HEK293 (cell line): ENCODE results near the gene AKNA.

Experiments
- ATF2 ChIP-seq: fragments of 450-650 bp; formaldehyde crosslinking; IDR thresholded peaks from 2 replicates; pipeline ENCODE4 v1.5.1; 2016; ENCODE audit warnings: missing biosample characterization, missing genetic modification characterization, low read depth
- CTCF ChIP-seq: fragments of 450-650 bp; formaldehyde crosslinking; IDR thresholded peaks from 2 replicates; pipeline ENCODE4 v1.5.1; 2016; ENCODE audit warnings: missing biosample characterization, missing genetic modification characterization
- KLF16 ChIP-seq: fragments of 450-650 bp; formaldehyde crosslinking; IDR thresholded peaks from 2 replicates; pipeline ENCODE4 v1.5.1; 2017; ENCODE audit warnings: missing biosample characterization, missing genetic modification characterization
- PATZ1 ChIP-seq: fragments of 450-650 bp; formaldehyde crosslinking; IDR thresholded peaks from 2 replicates; pipeline ENCODE4 v1.5.1; 2016; ENCODE audit warnings: missing biosample characterization, missing genetic modification characterization
- PRDM10 ChIP-seq: fragments of 450-650 bp; formaldehyde crosslinking; IDR thresholded peaks from 2 replicates; pipeline ENCODE4 v1.5.1; 2016; ENCODE audit warnings: missing biosample characterization, missing genetic modification characterization
- RBAK ChIP-seq: fragments of 450-650 bp; formaldehyde crosslinking; IDR thresholded peaks from 2 replicates; pipeline ENCODE4 v1.5.1; 2016; ENCODE audit warnings: missing biosample characterization, missing genetic modification characterization
- REST ChIP-seq: fragments of 450-650 bp; formaldehyde crosslinking; IDR thresholded peaks from 2 replicates; pipeline ENCODE4 v1.5.1; 2016; ENCODE audit warnings: missing biosample characterization, missing genetic modification characterization
- TSHZ1 ChIP-seq: fragments of 450-650 bp; formaldehyde crosslinking; IDR thresholded peaks from 2 replicates; pipeline ENCODE4 v1.5.1; 2016; ENCODE audit warnings: missing biosample characterization, missing genetic modification characterization, borderline replicate concordance
- WT1 ChIP-seq: fragments of 450-650 bp; formaldehyde crosslinking; IDR thresholded peaks from 2 replicates; pipeline ENCODE4 v1.5.1; 2016; ENCODE audit warnings: missing biosample characterization, missing genetic modification characterization
- ZBTB11 ChIP-seq: fragments of 450-650 bp; formaldehyde crosslinking; conservative IDR thresholded peaks from 2 replicates; pipeline ENCODE4 v1.5.1; 2016; ENCODE audit warnings: low read depth, missing biosample characterization, missing genetic modification characterization
- ZBTB20 ChIP-seq: fragments of 450-650 bp; formaldehyde crosslinking; IDR thresholded peaks from 2 replicates; pipeline ENCODE4 v1.5.1; 2016; ENCODE audit warnings: missing biosample characterization, missing genetic modification characterization
- ZBTB49 ChIP-seq: fragments of 450-650 bp; formaldehyde crosslinking; IDR thresholded peaks from 2 replicates; pipeline ENCODE4 v1.5.1; 2016; ENCODE audit warnings: missing biosample characterization, missing genetic modification characterization, low read depth
- ZNF660 ChIP-seq: fragments of 450-650 bp; IDR thresholded peaks from 2 replicates; pipeline ENCODE4 v1.5.1; 2018; ENCODE audit warnings: missing biosample characterization, mild to moderate bottlenecking, missing genetic modification characterization

- TF ChIP-seq PRDM10 (tag by site-specific recombination) (no peak), CTCF (tag by site-specific recombination) (no peak), ZBTB11 (tag by site-specific recombination) (no peak), ATF2 (tag by site-specific recombination) (no peak), KLF16 (tag by site-specific recombination) (no peak), PATZ1 (tag by site-specific recombination) (no peak), ZNF660 (tag by site-specific recombination) (no peak), RBAK (no peak), WT1 (no peak), ZBTB49 (tag by site-specific recombination) (no peak), TSHZ1 (tag by site-specific recombination) (no peak), REST (tag by site-specific recombination) (no peak), ZBTB20 (tag by site-specific recombination) (no peak)
Observed at GRCh38 chr9:114342755-114343440, 44.9 kb downstream of the AKNA start.
